Measurements from ENCODE around the gene ZNF180.
"Not testable (repeated sequence)": the region's sequence is repeated elsewhere in the genome, so short reads cannot be mapped to it uniquely, and the experiment has no call there.

- not testable (repeated sequence) for TF ChIP-seq POLR2A, CTCF (IDR thresholded peaks at IDR 0.05)
Observed at GRCh38 chr19:44535361-44535760, 35.0 kb upstream of the ZNF180 start.
